DOHH2 (cell line): Measurements from ENCODE around the gene BPI.

Experiments
- H3F3A ChIP-seq: fragments of 200-600 bp; sonication (generic), shearing (Covaris generic); 2 replicates; pipeline ENCODE4 v1.6.0; 2016; ENCODE audit warnings: antibody characterized with exemption, mild to moderate bottlenecking; ENCODE audit not compliant: control insufficient read depth, insufficient read depth
- H3K27ac ChIP-seq: fragments of 200-600 bp; sonication (generic); 2 replicates; pipeline ENCODE4 v1.5.1; 2014; ENCODE audit warnings: low read depth, mild to moderate bottlenecking, low read length, moderate library complexity
- H3K27me3 ChIP-seq: fragments of 200-600 bp; sonication (generic); 2 replicates; pipeline ENCODE4 v1.6.1; 2014; ENCODE audit warnings: mild to moderate bottlenecking, low read length, mixed read lengths; ENCODE audit not compliant: control insufficient read depth
- H3K36me3 ChIP-seq: fragments of 200-600 bp; sonication (generic); 2 replicates; pipeline ENCODE4 v1.6.1; 2014; ENCODE audit warnings: mild to moderate bottlenecking, low read length, moderate library complexity, mixed read lengths; ENCODE audit not compliant: control insufficient read depth
- H3K4me1 ChIP-seq: fragments of 200-600 bp; sonication (generic); 2 replicates; pipeline ENCODE4 v1.6.1; 2014; ENCODE audit warnings: mild to moderate bottlenecking, low read length, mixed read lengths; ENCODE audit not compliant: control insufficient read depth
- H3K4me2 ChIP-seq: fragments of 200-600 bp; sonication (generic); 2 replicates; pipeline ENCODE4 v1.6.0; 2014; ENCODE audit warnings: mild to moderate bottlenecking, low read length, moderate library complexity
- H3K4me3 ChIP-seq: fragments of 200-600 bp; sonication (generic); 2 replicates; pipeline ENCODE4 v1.5.1; 2014; ENCODE audit warnings: mild to moderate bottlenecking, low read length, mixed read lengths
- H3K79me2 ChIP-seq: fragments of 200-600 bp; sonication (generic); 2 replicates; pipeline ENCODE4 v1.6.1; 2014; ENCODE audit warnings: mild to moderate bottlenecking, low read length, mixed read lengths; ENCODE audit not compliant: control insufficient read depth
- H3K9me2 ChIP-seq: fragments of 200-600 bp; sonication (generic); replicated peaks from 2 replicates; pipeline ENCODE4 v1.6.1; 2014; ENCODE audit warnings: mild to moderate bottlenecking, low read length, mixed read lengths; ENCODE audit not compliant: control insufficient read depth
- H3K9me3 ChIP-seq: fragments of 200-600 bp; sonication (generic); 2 replicates; pipeline ENCODE4 v1.6.1; 2014; ENCODE audit warnings: antibody characterized with exemption, low read length, mixed read lengths; ENCODE audit not compliant: control insufficient read depth, insufficient read depth
- H4K20me1 ChIP-seq: fragments of 200-600 bp; sonication (generic); 2 replicates; pipeline ENCODE4 v1.6.0; 2014; ENCODE audit warnings: low read depth, mild to moderate bottlenecking, antibody characterized with exemption, low read length, moderate library complexity; ENCODE audit not compliant: control insufficient read depth, insufficient read depth
- EZH2phosphoT487 ChIP-seq: fragments of 200-600 bp; sonication (generic); IDR thresholded peaks from 2 replicates; pipeline ENCODE4 v1.6.1; 2017; ENCODE audit warnings: borderline replicate concordance, mild to moderate bottlenecking, antibody characterized with exemption, low read length, moderate library complexity, mixed read lengths
- TF ChIP-seq, protein P1 (sequence below): fragments of 200-600 bp; sonication (generic); IDR thresholded peaks from one replicate; pipeline ENCODE4 v1.5.1; 2014; ENCODE audit warnings: antibody characterized with exemption, mild to moderate bottlenecking, low read depth, low read length; ENCODE audit not compliant: poor library complexity, severe bottlenecking

BPI gene

DNA sequence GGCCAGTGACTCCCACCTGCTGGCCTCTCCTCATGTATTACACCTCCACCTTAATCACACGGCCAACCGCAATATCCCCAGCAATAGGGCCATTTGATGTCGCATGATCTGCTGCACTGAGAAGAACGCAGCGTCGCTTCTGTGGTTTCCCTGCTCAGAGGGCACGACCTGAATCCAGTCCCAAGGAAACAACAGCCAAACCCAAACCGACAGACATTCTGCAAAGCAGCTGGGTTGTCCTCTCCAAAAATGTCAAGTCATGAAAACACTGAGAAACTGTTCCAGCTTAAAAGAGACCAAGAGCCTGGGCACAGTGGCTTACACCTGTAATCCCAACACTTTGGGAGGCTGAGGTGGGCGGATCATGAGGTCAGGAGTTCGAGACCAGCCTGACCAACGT is 7.5 kb upstream of the BPI start:
- Histone ChIP-seq H3K4me1 (no peaks in the 10 kb centered on the region), H3K9me2 (no peaks in the 10 kb centered on the region), H3K9me3 (no peaks in the 10 kb centered on the region), H3K79me2 (no peaks in the 10 kb centered on the region), H3K27me3 (peaks cover 12% of the 10 kb centered on the region), H3K4me2 (no peak overlapping the region), H4K20me1 (no peaks in the 10 kb centered on the region), H3F3A (no peaks in the 10 kb centered on the region), H3K36me3 (no peaks in the 10 kb centered on the region), H3K27ac (no peak overlapping the region), H3K4me3 (no peak overlapping the region)
- TF ChIP-seq, protein P1, sequence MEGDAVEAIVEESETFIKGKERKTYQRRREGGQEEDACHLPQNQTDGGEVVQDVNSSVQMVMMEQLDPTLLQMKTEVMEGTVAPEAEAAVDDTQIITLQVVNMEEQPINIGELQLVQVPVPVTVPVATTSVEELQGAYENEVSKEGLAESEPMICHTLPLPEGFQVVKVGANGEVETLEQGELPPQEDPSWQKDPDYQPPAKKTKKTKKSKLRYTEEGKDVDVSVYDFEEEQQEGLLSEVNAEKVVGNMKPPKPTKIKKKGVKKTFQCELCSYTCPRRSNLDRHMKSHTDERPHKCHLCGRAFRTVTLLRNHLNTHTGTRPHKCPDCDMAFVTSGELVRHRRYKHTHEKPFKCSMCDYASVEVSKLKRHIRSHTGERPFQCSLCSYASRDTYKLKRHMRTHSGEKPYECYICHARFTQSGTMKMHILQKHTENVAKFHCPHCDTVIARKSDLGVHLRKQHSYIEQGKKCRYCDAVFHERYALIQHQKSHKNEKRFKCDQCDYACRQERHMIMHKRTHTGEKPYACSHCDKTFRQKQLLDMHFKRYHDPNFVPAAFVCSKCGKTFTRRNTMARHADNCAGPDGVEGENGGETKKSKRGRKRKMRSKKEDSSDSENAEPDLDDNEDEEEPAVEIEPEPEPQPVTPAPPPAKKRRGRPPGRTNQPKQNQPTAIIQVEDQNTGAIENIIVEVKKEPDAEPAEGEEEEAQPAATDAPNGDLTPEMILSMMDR = no peak
- no peak for TF ChIP-seq EZH2phosphoT487

DNA sequence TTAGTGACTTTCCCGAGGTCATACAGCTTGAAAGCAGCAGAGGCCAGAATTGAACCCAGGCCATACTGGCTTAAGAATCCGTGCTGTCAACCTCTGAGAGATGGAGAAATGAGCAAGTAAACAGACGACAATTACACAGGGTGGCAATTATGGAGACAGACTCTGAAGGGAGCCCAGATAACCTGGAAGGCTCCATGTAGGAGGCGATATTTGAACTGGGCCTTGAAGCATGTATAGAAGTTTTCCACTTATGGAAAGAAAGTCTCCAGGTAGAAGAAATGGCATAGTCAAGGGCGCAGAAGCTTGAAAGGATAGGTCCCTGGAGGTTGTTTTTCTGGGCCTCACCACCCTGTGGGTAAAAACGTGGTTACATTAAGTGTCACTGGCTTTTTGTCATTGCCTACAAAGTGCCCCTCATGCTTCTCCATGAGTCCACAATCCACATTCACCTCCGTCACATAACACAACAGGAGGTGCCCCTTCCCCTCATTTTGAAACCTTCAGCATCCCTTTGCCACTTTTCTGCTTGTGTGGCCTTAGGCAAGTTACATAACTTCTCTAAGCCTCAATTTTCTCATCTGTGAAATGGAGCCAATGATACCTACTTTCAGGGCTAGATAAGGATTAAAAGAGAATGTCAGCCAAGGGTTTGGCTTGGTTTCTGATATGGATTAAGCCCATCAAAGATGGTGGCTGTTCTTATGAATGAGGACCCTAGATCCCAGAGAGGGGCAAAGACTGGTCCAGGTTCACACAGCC is 5.9 kb upstream of the BPI start:
- Histone ChIP-seq H3K27ac (no peak overlapping the region), H3F3A (no peaks in the 10 kb centered on the region), H3K9me3 (no peaks in the 10 kb centered on the region), H3K9me2 (no peaks in the 10 kb centered on the region), H3K4me1 (no peaks in the 10 kb centered on the region), H3K79me2 (no peaks in the 10 kb centered on the region), H3K27me3 (peaks cover 16% of the 10 kb centered on the region), H3K4me2 (no peak overlapping the region), H3K36me3 (no peaks in the 10 kb centered on the region), H4K20me1 (no peaks in the 10 kb centered on the region), H3K4me3 (no peak overlapping the region)
- no peak for TF ChIP-seq EZH2phosphoT487
- TF ChIP-seq, protein P1 = no peak

DNA sequence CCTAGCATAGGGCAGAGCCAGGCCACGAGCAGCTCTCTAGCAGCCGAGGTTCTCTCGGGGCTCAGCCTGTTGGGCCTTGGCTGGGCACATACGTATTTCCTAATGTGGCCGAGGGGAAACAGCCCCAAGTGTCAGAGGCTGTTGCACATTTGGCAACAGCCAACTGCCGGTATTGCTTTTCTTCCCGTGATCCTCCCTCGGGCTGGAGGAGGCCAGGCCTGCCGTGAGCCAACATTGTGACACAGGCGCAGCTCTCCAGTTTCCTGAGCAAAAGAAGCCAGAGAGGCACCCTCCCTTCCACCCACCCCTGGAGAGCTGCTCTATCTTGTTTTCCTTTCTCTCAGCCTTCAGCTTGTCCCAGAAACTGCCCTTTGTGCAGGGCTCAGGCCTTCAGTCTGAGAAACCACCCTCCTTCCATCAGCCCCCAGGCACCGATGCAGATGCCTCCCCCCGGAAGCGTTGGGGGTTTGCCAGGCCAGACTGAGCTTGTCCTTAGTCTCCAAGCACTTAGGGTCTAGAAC is 5.1 kb upstream of the BPI start:
- Histone ChIP-seq H3K4me2 (no peak overlapping the region), H3K27ac (no peak overlapping the region), H4K20me1 (no peaks in the 10 kb centered on the region), H3K4me1 (no peaks in the 10 kb centered on the region), H3K79me2 (no peaks in the 10 kb centered on the region), H3F3A (no peaks in the 10 kb centered on the region), H3K27me3 (peaks cover 16% of the 10 kb centered on the region), H3K4me3 (no peak overlapping the region), H3K9me2 (no peaks in the 10 kb centered on the region), H3K9me3 (no peaks in the 10 kb centered on the region), H3K36me3 (no peaks in the 10 kb centered on the region)
- TF ChIP-seq EZH2phosphoT487 = no peak
- TF ChIP-seq, protein P1 = no peak
